Heart left ventricle (tissue), 16 donors: Measurements from ENCODE around the gene PCNX3. TPM values are rescaled to one million over a fixed set of nuclear protein-coding genes. Genes with fewer than 3 reads are reported as not detected.
"Not testable (repeated sequence)": the region's sequence is repeated elsewhere in the genome, so short reads cannot be mapped to it uniquely, and the experiment has no call there.

Experiments used
- ATAC-seq, 4 donors: fragments of 200-7000 bp; cut with Tn5 transposase; one replicate each; pipeline ENCODE4 v1.9.1; 2020 to 2022; ENCODE audit warnings: moderate library complexity in 4 of 4, mild to moderate bottlenecking in 3 of 4, moderate number of reproducible peaks in 1 of 4
- DNase-seq, 5 donors: peaks; one replicate each; pipeline ENCODE4 v3.0.0-alpha.2; 2020
- H3K27ac ChIP-seq, 12 donors: fragments of 200-600 bp; sonication (generic) in 4 of 12; one replicate each; pipeline versions ENCODE4 v1.5.0 to v1.8.0; 2016 to 2022; ENCODE audit warnings: mild to moderate bottlenecking in 2 of 12
- H3K27me3 ChIP-seq, 9 donors: fragments of 200-600 bp; sonication (generic) in 2 of 9; one replicate each; pipeline versions ENCODE4 v1.5.1 to v1.8.0; 2016 to 2022; ENCODE audit warnings: mild to moderate bottlenecking in 3 of 9
- H3K36me3 ChIP-seq, 9 donors: fragments of 200-600 bp; sonication (generic) in 2 of 9; one replicate each; pipeline versions ENCODE4 v1.5.0 to v1.8.0; 2018 to 2022; ENCODE audit warnings: mild to moderate bottlenecking in 2 of 9
- H3K4me1 ChIP-seq, 12 donors: fragments of 200-600 bp; sonication (generic) in 4 of 12; one replicate each; pipeline versions ENCODE4 v1.5.0 to v1.8.0; 2016 to 2022; ENCODE audit warnings: mild to moderate bottlenecking in 3 of 12
- H3K4me3 ChIP-seq, 12 donors: fragments of 200-600 bp; sonication (generic) in 4 of 12; one replicate each; pipeline versions ENCODE4 v1.5.0 to v1.8.0; 2017 to 2022; ENCODE audit warnings: mild to moderate bottlenecking in 9 of 12, moderate library complexity in 4 of 12
- H3K9me3 ChIP-seq, 12 donors: fragments of 200-600 bp; sonication (generic) in 4 of 12; one replicate each; pipeline versions ENCODE4 v1.5.0 to v1.8.0; 2016 to 2022; ENCODE audit warnings: mild to moderate bottlenecking in 1 of 12
- CTCF ChIP-seq, 12 donors: fragments of 200-600 bp; sonication (generic) in 4 of 12; IDR thresholded peaks; one replicate each; pipeline versions ENCODE4 v1.5.0 to v1.8.0; 2018 to 2022; ENCODE audit warnings: antibody characterized with exemption in 12 of 12, mild to moderate bottlenecking in 5 of 12
- POLR2A ChIP-seq, 2 donors: fragments of 450-650 bp; IDR thresholded peaks; one replicate each; pipeline ENCODE4 v1.6.1; 2017; ENCODE audit warnings: antibody characterized with exemption in 2 of 2, mild to moderate bottlenecking in 2 of 2, moderate library complexity in 2 of 2
- WGBS, 4 donors: extraction: QIAGEN DNeasy Blood & Tissue Kit in 2 of 4; methylation state at CpG; one replicate each; pipeline versions ENCODE4 v1.1.5 to v1.1.7; 2013 to 2018; 5-methylcytosine and 5-hydroxymethylcytosine counted together
- intact Hi-C, 10 donors: fragments of 100-400 bp; cut with DNase I; formaldehyde crosslinking; loops; one replicate each; pipeline versions ENCODE4 v1.11.1 to v1.14.2; 2022
- polyA plus RNA-seq, 2 donors: library from polyadenylated mRNA; stranded (reverse); fragments of 200-250 nt; gene quantifications; one replicate each; pipeline ENCODE4 v1.2.3, GENCODE V29; 2013
- total RNA-seq, 9 donors: library from RNA; depleted of rRNA in 2 of 9; stranded (reverse); fragments of >200 nt in 2 of 9; fragmentation: NEBNext Ultra II Directional in 3 of 9; extraction: Animal tissue kit (Norgen Biotek cat#: 25700) in 3 of 9; gene quantifications; one replicate each; pipeline versions ENCODE4 v1.1.0 to v1.2.4, GENCODE V29; 2016 to 2023
- donor health status: ischemic (EF 13 %, LVEDD 7.1; RV severe dilation, severe dysfunction).
- donor health status: healthy with polysubstance abuse.
- donor health status: DM: no; HTN: yes; CAD: no.
- donor health status: DM: no; HTN: no; CAD: no.
- donor health status: ischemic (EF 25% LVEDD 6.9; RV normal size, moderate dysfunction).
- donor health status: ischemic (EF 25% LVEDD 5.7; RV mildly dilated, moderate dysfunction).
- donor health status: healthy.
- donor health status: DM: yes; HTN: yes; CAD: no.
- donor health status: ischemic (EF 35%, LVEDD 5.7; RV mildly dilated, moderate dysfunction).
- donor health status: nonischemic (EF 11% LVEDD 7.7; RV severe dilation, severe dysfunction).
- donor health status: DM: yes; HTN: yes; CAD: no.
- donor health status: PGD.
- donor health status: ischemic (EF 29% LVEDD 5.4; RV normal size, mild dysfunction).
- donor health status: nonischemic (EF 23%, LVEDD 6.1; RV moderate dilation, normal function).

The PCNX3 gene
- total and polyA plus RNA-seq, 11 donors: 7.1 to 23.4 (median 14.4) TPM

- Histone ChIP-seq H3K4me3 (no peak overlapping the region), H3K4me1 (peaks cover 5 to 41% (median 25%) of the 10 kb centered on the region in 12 donors), H3K27ac (peak overlapping the region in 1 of 12 donors; percentile 19), H3K27me3 (no peaks in the 10 kb centered on the region), H3K9me3 (no peaks in the 10 kb centered on the region), H3K36me3 (peaks cover 0 to 68% (median 66%) of the 10 kb centered on the region in 9 donors)
- WGBS, 4 donors: 85 to 95% (median 89%) methylated on average over 9 of the region's 9 CpGs
- intact Hi-C loops: loop anchor here in 2 of 10 donors (5.0 kb wide), 4 partner anchors 88 to 643 kb away; partner anchors contain the start of genes CFL1 (in 1 of the 2), FAM89B (in 1 of the 2), SF3B2 (in 1 of the 2) and ZNRD2 (in 1 of the 2)
- no peak for TF ChIP-seq POLR2A (IDR thresholded peaks at IDR 0.05)
- TF ChIP-seq CTCF (IDR thresholded peaks at IDR 0.05): no peak
- ATAC-seq (no peak), DNase-seq (no peak)
These were observed 44.5 kb downstream of the PCNX3 start for GRCh38 chr11:65660038-65660437.

GRCh38 chr11:65660908-65661307 lies 45.3 kb downstream of the PCNX3 start:
- not testable (repeated sequence) for H3K9me3 ChIP-seq, DNase-seq, H3K27me3 ChIP-seq, ATAC-seq
- 94 to 95% (median 95%) methylated on average over 9 of the region's 9 CpGs for WGBS, 4 donors
- Histone ChIP-seq H3K27ac (peak overlapping the region in 4 of 12 donors; percentile 19 to 99 (median 98)), H3K4me1 (peaks cover 5 to 37% (median 25%) of the 10 kb centered on the region in 12 donors), H3K4me3 (peak overlapping the region in 5 of 12 donors; percentile 81 to 100 (median 92)), H3K36me3 (peaks cover 0 to 59% (median 57%) of the 10 kb centered on the region in 9 donors)
- intact Hi-C loops: loop anchor here in 2 of 10 donors (5.0 kb wide), 4 partner anchors 89 to 644 kb away; partner anchors contain the start of genes CFL1 (in 1 of the 2), FAM89B (in 1 of the 2), SF3B2 (in 1 of the 2) and ZNRD2 (in 1 of the 2)

- TF ChIP-seq CTCF (IDR thresholded peaks at IDR 0.05) (no peak), POLR2A (IDR thresholded peaks at IDR 0.05) (no peak)
- Histone ChIP-seq H3K4me1 (peaks cover 5 to 37% (median 25%) of the 10 kb centered on the region in 12 donors), H3K9me3 (no peaks in the 10 kb centered on the region), H3K27me3 (no peaks in the 10 kb centered on the region), H3K36me3 (peaks cover 0 to 51% (median 49%) of the 10 kb centered on the region in 9 donors), H3K27ac (peak overlapping the region; percentile 91 to 100 (median 99)), H3K4me3 (peak overlapping the region; percentile 46 to 100 (median 94))
- DNase-seq (peak in 1 of 5 donors; percentile 31), ATAC-seq (no peak)
- 52 to 57% (median 56%) methylated on average over 16 to 25 of the region's 25 CpGs for WGBS, 4 donors
- intact Hi-C loops: loop anchor here in 4 of 10 donors (1.0 to 5.0 kb wide), 6 partner anchors 8 to 644 kb away; partner anchors contain the start of genes CFL1 (in 1 of the 4), FAM89B (in 1 of the 4), MAP3K11 (in 1 of the 4) and PCNX3 (in 1 of the 4)
These were observed 46.1 kb downstream of the PCNX3 start for GRCh38 chr11:65661599-65662246.

DNA sequence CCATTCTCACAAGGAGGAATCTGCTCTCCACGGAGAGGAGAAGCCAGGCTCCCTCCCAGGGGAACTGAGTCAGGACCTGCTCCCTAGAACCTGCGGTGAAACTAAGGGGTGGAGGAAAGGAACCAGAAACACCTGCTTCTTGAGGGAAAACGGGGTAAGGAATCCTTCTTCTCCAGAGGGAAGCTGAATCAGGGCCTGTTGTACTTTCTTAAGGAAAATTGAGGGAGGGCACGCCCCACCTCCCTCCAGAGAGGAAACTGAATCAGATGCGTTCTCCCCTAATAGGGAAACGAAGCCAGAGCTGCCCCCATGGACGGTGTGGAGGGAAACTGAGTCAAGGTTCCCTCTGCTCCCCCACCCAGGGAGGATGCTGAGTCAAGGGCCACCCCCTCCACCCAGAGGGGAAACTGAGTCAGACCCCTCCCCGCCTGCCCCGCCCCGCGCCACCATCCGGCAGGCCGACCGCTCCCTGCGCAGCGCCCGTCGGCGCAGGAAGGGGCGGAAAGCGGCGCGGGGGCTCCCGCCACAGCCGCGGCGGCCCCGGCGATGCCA lies 46.7 kb downstream of the PCNX3 start:
- no peak for DNase-seq
- Histone ChIP-seq H3K27ac (peak overlapping the region; percentile 91 to 100 (median 99)), H3K27me3 (no peaks in the 10 kb centered on the region), H3K9me3 (no peaks in the 10 kb centered on the region), H3K36me3 (peaks cover 0 to 45% (median 43%) of the 10 kb centered on the region in 9 donors), H3K4me3 (peak overlapping the region; percentile 46 to 100 (median 94)), H3K4me1 (peaks cover 5 to 35% (median 25%) of the 10 kb centered on the region in 12 donors)
- peak in 2 of 4 donors; percentile 17 to 32 for ATAC-seq
- WGBS, 4 donors: 0 to 1% (median 1%) methylated on average over 8 to 29 of the region's 29 CpGs
- TF ChIP-seq POLR2A (IDR thresholded peaks at IDR 0.05) (no peak), CTCF (IDR thresholded peaks at IDR 0.05) (no peak)
- intact Hi-C loops: loop anchor here in 4 of 10 donors (1.0 to 5.0 kb wide), 6 partner anchors 9 to 645 kb away; partner anchors contain the start of genes CFL1 (in 1 of the 4), FAM89B (in 1 of the 4), MAP3K11 (in 1 of the 4) and PCNX3 (in 1 of the 4)
